Trophoblast cell (in vitro differentiated cells and primary cell): ENCODE measurements around the gene GOLPH3. TPM values are rescaled to one million over a fixed set of nuclear protein-coding genes. Genes with fewer than 3 reads are reported as not detected.
"Not testable (repeated sequence)": the region's sequence is repeated elsewhere in the genome, so short reads cannot be mapped to it uniquely, and the experiment has no call there.

ENCODE experiments used
- DNase-seq, 2 donors: peaks; one replicate each; pipeline ENCODE4 v3.0.0-alpha.2; 2016
- H2AFZ ChIP-seq: 2 replicates; pipeline ENCODE4 v1.6.1; 2013; ENCODE audit warnings: low read length, moderate library complexity, mild to moderate bottlenecking; ENCODE audit not compliant: insufficient read depth, poor library complexity
- H2AK5ac ChIP-seq: 2 replicates; pipeline ENCODE4 v1.6.1; 2013; ENCODE audit warnings: mild to moderate bottlenecking, low read length
- H2BK120ac ChIP-seq: 2 replicates; pipeline ENCODE4 v1.6.1; 2013; ENCODE audit warnings: low read length, mild to moderate bottlenecking, moderate library complexity; ENCODE audit not compliant: insufficient read depth, poor library complexity
- H2BK12ac ChIP-seq: 2 replicates; pipeline ENCODE4 v1.6.1; 2013; ENCODE audit warnings: mild to moderate bottlenecking, low read length, moderate library complexity
- H2BK5ac ChIP-seq: 2 replicates; pipeline ENCODE4 v1.6.1; 2013; ENCODE audit warnings: low read length, low read depth, moderate library complexity, mild to moderate bottlenecking; ENCODE audit not compliant: poor library complexity
- H3K14ac ChIP-seq: 2 replicates; pipeline ENCODE4 v1.6.1; 2013; ENCODE audit warnings: mild to moderate bottlenecking, low read length
- H3K18ac ChIP-seq: 2 replicates; pipeline ENCODE4 v1.6.1; 2013; ENCODE audit warnings: mild to moderate bottlenecking, low read length
- H3K23ac ChIP-seq: 2 replicates; pipeline ENCODE4 v1.6.1; 2013; ENCODE audit warnings: low read length
- H3K27ac ChIP-seq: 2 replicates; pipeline ENCODE4 v1.5.1; 2013; ENCODE audit warnings: low read depth, mild to moderate bottlenecking, inconsistent platforms, low read length, moderate library complexity
- H3K27me3 ChIP-seq: 2 replicates; pipeline ENCODE4 v1.6.1; 2013; ENCODE audit warnings: inconsistent platforms, mild to moderate bottlenecking, low read length, moderate library complexity; ENCODE audit not compliant: insufficient read depth
- H3K36me3 ChIP-seq, 2 experiments: 1 replicate in 1 of 2; 2 replicates in 1 of 2; pipeline ENCODE4 v1.6.1; 2013; ENCODE audit warnings: low read length in 2 of 2, mild to moderate bottlenecking in 2 of 2, moderate library complexity in 1 of 2; ENCODE audit not compliant: insufficient read depth in 2 of 2, control insufficient read depth in 1 of 2
- H3K4ac ChIP-seq: 2 replicates; pipeline ENCODE4 v1.6.1; 2013; ENCODE audit warnings: low read depth, mild to moderate bottlenecking, low read length, moderate library complexity
- H3K4me1 ChIP-seq, 2 experiments: 1 replicate in 1 of 2; 2 replicates in 1 of 2; pipeline ENCODE4 v1.6.1; 2013; ENCODE audit warnings: low read length in 2 of 2, mild to moderate bottlenecking in 2 of 2, moderate library complexity in 1 of 2; ENCODE audit not compliant: insufficient read depth in 2 of 2, control insufficient read depth in 1 of 2
- H3K4me2 ChIP-seq: 2 replicates; pipeline ENCODE4 v1.6.1; 2013; ENCODE audit warnings: inconsistent platforms, mild to moderate bottlenecking, low read length, moderate library complexity
- H3K4me3 ChIP-seq: 2 replicates; pipeline ENCODE4 v1.5.1; 2013; ENCODE audit warnings: mild to moderate bottlenecking, low read depth, low read length, inconsistent platforms
- H3K79me1 ChIP-seq: one replicate; pipeline ENCODE4 v1.6.1; 2013; ENCODE audit warnings: low read length
- H3K79me2 ChIP-seq: 2 replicates; pipeline ENCODE4 v1.6.1; 2013; ENCODE audit warnings: low read length, mild to moderate bottlenecking; ENCODE audit not compliant: control insufficient read depth, insufficient read depth, poor library complexity
- H3K9ac ChIP-seq: 2 replicates; pipeline ENCODE4 v1.6.1; 2013; ENCODE audit warnings: mild to moderate bottlenecking, low read length
- H3K9me3 ChIP-seq: 2 replicates; pipeline ENCODE4 v1.6.1; 2013; ENCODE audit warnings: low read depth, mild to moderate bottlenecking, control low read depth, inconsistent platforms, low read length; ENCODE audit not compliant: insufficient read depth
- H4K12ac ChIP-seq: 2 replicates; pipeline ENCODE4 v1.6.1; 2013; ENCODE audit warnings: low read depth, mild to moderate bottlenecking, low read length, moderate library complexity
- H4K8ac ChIP-seq: 2 replicates; pipeline ENCODE4 v1.6.1; 2013; ENCODE audit warnings: low read depth, mild to moderate bottlenecking, low read length, moderate library complexity
- H4K91ac ChIP-seq: one replicate; pipeline ENCODE4 v1.6.1; 2013; ENCODE audit warnings: low read depth, mild to moderate bottlenecking, low read length, moderate library complexity
- WGBS: extraction: QIAGEN DNeasy Blood & Tissue Kit; methylation state at CpG from one replicate; pipeline ENCODE4 v1.1.7; 2013; ENCODE audit warnings: missing lambda C conversion rate; ENCODE audit not compliant: insufficient read length, insufficient coverage; ENCODE audit errors: extremely low coverage; 5-methylcytosine and 5-hydroxymethylcytosine counted together
- polyA plus RNA-seq: library from polyadenylated mRNA; stranded (reverse); fragments of 200-250 nt; gene quantifications from 2 replicates; pipeline ENCODE4 v1.2.3, GENCODE V29; 2013

The GOLPH3 gene
- 87.4 and 93.1 TPM in 2 replicates for polyA plus RNA-seq

DNA sequence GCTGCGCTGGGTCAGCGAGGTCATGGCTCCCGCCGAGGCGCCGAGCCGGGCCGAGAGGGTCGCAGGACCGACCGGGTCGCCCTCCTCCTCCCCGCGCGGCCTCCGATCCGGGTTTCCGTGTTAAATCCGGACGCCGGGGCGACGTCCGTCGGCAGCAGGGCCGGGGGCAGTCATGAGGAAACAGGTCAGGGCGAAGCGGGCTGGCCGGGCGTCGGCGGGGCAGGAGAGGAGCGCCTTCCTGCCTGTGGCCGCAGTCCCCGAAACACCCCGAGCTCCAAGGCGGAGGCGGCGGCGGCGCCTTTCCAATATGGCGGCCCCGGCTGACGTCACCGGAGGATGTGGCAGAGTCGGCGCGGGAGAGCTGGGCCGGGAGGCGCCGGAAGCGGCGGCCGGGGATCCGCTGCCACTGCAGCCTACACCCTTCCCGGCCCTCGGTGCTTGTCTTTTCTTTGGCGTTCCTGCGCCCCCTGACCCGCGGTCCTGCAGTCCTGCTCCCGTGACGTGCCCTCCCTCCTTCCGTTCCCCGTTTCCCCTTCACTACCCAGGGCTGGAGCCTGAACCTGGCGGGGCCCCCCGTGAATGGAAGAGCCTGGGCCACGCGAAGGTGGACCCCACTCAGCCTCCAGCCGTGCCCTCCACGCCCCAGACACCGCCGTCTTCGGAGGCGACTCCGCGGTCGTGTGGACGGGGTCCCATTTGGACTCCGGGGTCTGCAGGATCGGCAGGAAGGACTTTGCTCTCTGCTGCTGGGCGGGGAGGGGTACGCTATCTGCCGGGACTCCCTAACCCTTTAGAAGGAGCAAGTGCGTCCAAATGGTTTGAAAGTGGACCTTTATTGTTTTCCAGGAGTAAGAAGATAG lies at the start of gene GOLPH3:
Gene GOLPH3, minus strand, starts transcription at position 309 of the 860 bp plus-strand sequence. Its CDS starts 285 bp downstream, at position 24.
- peak within 1 kb of the TSS; percentile 95 for H3K9ac ChIP-seq
- H3K79me1 ChIP-seq = peaks cover 15% of the 10 kb centered on the region
- peak within 1 kb of the TSS; percentile 99 for H3K27ac ChIP-seq
- peak within 1 kb of the TSS; percentile 99 for H3K18ac ChIP-seq
- peak within 1 kb of the TSS; percentile 99 for H3K4me3 ChIP-seq
- H2BK5ac ChIP-seq = peak within 1 kb of the TSS; percentile 95
- H3K4me2 ChIP-seq = peak within 1 kb of the TSS; percentile 90
- H3K9me3 ChIP-seq = no peaks in the 10 kb centered on the region
- H4K8ac ChIP-seq = peak within 1 kb of the TSS; percentile 97
- peak within 1 kb of the TSS; percentile 95 for H3K4ac ChIP-seq
- DNase-seq = peak; percentile 90 to 91
- H2AK5ac ChIP-seq = peak within 1 kb of the TSS; percentile 88
- H4K12ac ChIP-seq = peak within 1 kb of the TSS; percentile 97
- no peak within 1 kb of the TSS for H3K23ac ChIP-seq
- peak within 1 kb of the TSS; percentile 100 for H4K91ac ChIP-seq
- no CpG with 5 or more reads among the region's 85 CpGs for WGBS
- H3K36me3 ChIP-seq = peaks cover 2 to 3% of the 10 kb centered on the region in 2 experiments
- H3K79me2 ChIP-seq = peaks cover 19% of the 10 kb centered on the region
- H2BK120ac ChIP-seq = peak within 1 kb of the TSS; percentile 99
- peaks cover 0 to 4% of the 10 kb centered on the region in 2 experiments for H3K4me1 ChIP-seq
- H3K14ac ChIP-seq = peak within 1 kb of the TSS; percentile 98
- peak within 1 kb of the TSS; percentile 1 for H2BK12ac ChIP-seq
- H3K27me3 ChIP-seq = no peaks in the 10 kb centered on the region
- H2AFZ ChIP-seq = peak within 1 kb of the TSS; percentile 96

DNA sequence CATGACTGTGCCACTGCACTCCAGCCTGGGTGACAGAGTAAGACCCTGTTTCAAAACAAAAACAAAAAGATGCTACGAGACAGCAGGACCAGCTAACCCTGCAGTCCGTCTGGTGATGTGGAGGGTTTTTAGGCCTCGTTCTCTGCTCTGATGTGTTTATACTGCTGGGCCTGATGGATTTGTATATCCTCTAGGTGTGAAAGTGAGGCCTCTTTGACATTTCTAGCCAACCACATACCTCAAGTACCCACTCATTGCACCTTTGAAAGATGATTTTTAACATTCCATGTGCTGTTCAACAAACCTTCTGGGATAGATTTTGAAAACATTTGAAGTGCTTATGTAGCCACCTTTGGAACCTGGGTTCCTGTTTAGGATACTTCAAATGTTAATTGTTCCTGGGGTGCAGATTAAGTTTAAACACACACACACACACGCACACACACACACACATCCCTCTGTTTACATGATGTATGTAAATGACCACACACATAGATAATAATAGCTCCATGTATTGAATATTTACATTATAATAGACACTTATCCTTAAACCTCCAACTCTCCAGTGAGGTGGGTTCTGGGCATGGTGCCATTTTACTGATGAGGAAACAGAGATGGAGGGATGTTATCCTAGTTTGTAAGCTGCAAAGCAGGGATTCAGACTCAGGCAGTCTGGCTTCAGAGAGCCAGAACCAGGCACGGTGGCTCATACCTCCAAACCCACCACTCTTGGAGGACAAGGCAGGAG lies 48.8 kb upstream of the GOLPH3 start:
- Histone ChIP-seq H3K9ac (no peak overlapping the region), H3K27ac (no peak overlapping the region), H2BK5ac (peak overlapping the region; percentile 81), H3K27me3 (no peaks in the 10 kb centered on the region), H4K8ac (no peak overlapping the region), H3K79me2 (peaks cover 4% of the 10 kb centered on the region), H3K14ac (peak overlapping the region; percentile 41), H2AFZ (no peak overlapping the region), H3K18ac (no peak overlapping the region), H3K4me3 (no peak overlapping the region), H3K4me1 (peaks cover 14 to 17% of the 10 kb centered on the region in 2 experiments), H2BK120ac (peak overlapping the region; percentile 79), H2BK12ac (peak overlapping the region; percentile 99), H3K23ac (no peak overlapping the region), H4K12ac (no peak overlapping the region), H3K9me3 (no peaks in the 10 kb centered on the region), H3K4ac (peak overlapping the region; percentile 47), H3K79me1 (peaks cover 16% of the 10 kb centered on the region), H2AK5ac (peak overlapping the region; percentile 86), H3K4me2 (no peak overlapping the region), H3K36me3 (no peaks in the 10 kb centered on the region), H4K91ac (peak overlapping the region; percentile 91)
- WGBS = no CpG with 5 or more reads among the region's 5 CpGs
- DNase-seq = no peak

DNA sequence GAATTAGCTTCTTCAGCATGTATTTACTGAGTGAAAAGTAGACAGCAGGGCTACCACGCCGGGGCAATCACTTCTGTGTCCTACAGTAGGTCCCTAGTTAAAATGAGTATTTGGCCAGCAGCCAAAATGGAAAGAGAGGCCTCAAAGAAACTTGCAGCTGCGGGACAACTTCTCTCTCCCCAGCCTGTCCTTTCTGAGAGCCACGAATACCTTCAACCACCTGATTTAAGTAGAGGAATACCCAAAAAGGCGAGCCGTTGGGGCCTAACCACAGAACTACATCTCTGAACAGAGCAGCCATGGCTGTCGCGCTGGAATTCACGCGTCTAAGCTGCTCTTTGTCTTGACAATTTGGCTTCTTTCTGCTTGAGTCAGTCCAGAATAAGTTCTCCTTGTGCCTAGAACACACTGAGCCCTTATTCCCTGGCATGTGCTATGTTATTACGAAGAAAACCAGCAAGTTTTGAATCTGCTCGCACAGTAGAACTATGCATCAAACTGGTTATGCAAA lies 43.8 kb upstream of the GOLPH3 start:
- Histone ChIP-seq H2BK120ac (no peak overlapping the region), H3K23ac (no peak overlapping the region), H3K4me1 (peaks cover 4 to 6% of the 10 kb centered on the region in 2 experiments), H3K36me3 (no peaks in the 10 kb centered on the region), H4K12ac (no peak overlapping the region), H3K9ac (no peak overlapping the region), H4K91ac (no peak overlapping the region), H3K4ac (no peak overlapping the region), H3K27ac (no peak overlapping the region), H3K79me1 (peaks cover 5% of the 10 kb centered on the region), H2BK12ac (no peak overlapping the region), H3K4me2 (no peak overlapping the region), H3K27me3 (no peaks in the 10 kb centered on the region), H3K79me2 (no peaks in the 10 kb centered on the region), H2AFZ (peak overlapping the region; percentile 66), H2AK5ac (no peak overlapping the region), H3K9me3 (no peaks in the 10 kb centered on the region), H3K18ac (no peak overlapping the region), H3K14ac (no peak overlapping the region), H3K4me3 (no peak overlapping the region), H4K8ac (peak overlapping the region; percentile 58), H2BK5ac (no peak overlapping the region)
- DNase-seq = peak; percentile 89 to 95
- no CpG with 5 or more reads among the region's 12 CpGs for WGBS

GRCh38 chr5:32214344-32214743 lies 40.2 kb upstream of the GOLPH3 start:
- H3K27ac ChIP-seq, H3K36me3 ChIP-seq, H3K4ac ChIP-seq, H2BK5ac ChIP-seq, DNase-seq, H3K18ac ChIP-seq, H3K79me2 ChIP-seq, H3K4me2 ChIP-seq, H3K23ac ChIP-seq, H4K91ac ChIP-seq, H3K9ac ChIP-seq, H2BK12ac ChIP-seq, H2AK5ac ChIP-seq, H3K4me1 ChIP-seq, H2AFZ ChIP-seq, H4K12ac ChIP-seq, H3K4me3 ChIP-seq, H4K8ac ChIP-seq, H3K27me3 ChIP-seq, H3K79me1 ChIP-seq, H2BK120ac ChIP-seq, H3K14ac ChIP-seq, H3K9me3 ChIP-seq: not testable (repeated sequence)
- WGBS = no CpG with 5 or more reads among the region's 1 CpG
